NB4 (cell line): ENCODE data around the gene CUL2.

Experiments
- MAX ChIP-seq: IDR thresholded peaks from 2 replicates; pipeline ENCODE4 v1.6.1; 2011; ENCODE audit warnings: low read depth, low read length
- MYC ChIP-seq: IDR thresholded peaks from 2 replicates; pipeline ENCODE4 v1.6.1; 2011; ENCODE audit warnings: low read depth, low read length
- POLR2A ChIP-seq: IDR thresholded peaks from 2 replicates; pipeline ENCODE4 v1.6.1; 2011; ENCODE audit warnings: mild to moderate bottlenecking; ENCODE audit not compliant: insufficient read length; ENCODE audit errors: extremely low read depth
- TF ChIP-seq, protein P1 (sequence below): IDR thresholded peaks from one replicate; pipeline ENCODE4 v1.5.1; 2012; ENCODE audit warnings: low read depth, low read length

GRCh38 chr10:35000936-35001335 lies 89.2 kb downstream of the CUL2 start:
- TF ChIP-seq, protein P1, sequence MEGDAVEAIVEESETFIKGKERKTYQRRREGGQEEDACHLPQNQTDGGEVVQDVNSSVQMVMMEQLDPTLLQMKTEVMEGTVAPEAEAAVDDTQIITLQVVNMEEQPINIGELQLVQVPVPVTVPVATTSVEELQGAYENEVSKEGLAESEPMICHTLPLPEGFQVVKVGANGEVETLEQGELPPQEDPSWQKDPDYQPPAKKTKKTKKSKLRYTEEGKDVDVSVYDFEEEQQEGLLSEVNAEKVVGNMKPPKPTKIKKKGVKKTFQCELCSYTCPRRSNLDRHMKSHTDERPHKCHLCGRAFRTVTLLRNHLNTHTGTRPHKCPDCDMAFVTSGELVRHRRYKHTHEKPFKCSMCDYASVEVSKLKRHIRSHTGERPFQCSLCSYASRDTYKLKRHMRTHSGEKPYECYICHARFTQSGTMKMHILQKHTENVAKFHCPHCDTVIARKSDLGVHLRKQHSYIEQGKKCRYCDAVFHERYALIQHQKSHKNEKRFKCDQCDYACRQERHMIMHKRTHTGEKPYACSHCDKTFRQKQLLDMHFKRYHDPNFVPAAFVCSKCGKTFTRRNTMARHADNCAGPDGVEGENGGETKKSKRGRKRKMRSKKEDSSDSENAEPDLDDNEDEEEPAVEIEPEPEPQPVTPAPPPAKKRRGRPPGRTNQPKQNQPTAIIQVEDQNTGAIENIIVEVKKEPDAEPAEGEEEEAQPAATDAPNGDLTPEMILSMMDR, result no peak
- TF ChIP-seq MAX (no peak), POLR2A (no peak), MYC (no peak)
